A673 (cell line): ENCODE results near the gene GJD3. TPM values are rescaled to one million over a fixed set of nuclear protein-coding genes. Genes with fewer than 3 reads are reported as not detected.
A peak's percentile ranks its signal among the peaks of the same experiment; 100 is the strongest.

Source experiments
- BruUV-seq: library from RNA; stranded (reverse); fragments of 400-500 nt; replicated peaks from 2 replicates; lab custom pipeline; 2021; lab: Mats Ljungman, UMichigan
- CTCF ChIA-PET: fragments of 300-600 bp; sonication (Branson Sonifier 250); formaldehyde crosslinking; loops from one replicate; lab custom pipeline; 2022; ENCODE audit warnings: antibody characterized with exemption; lab: Charles Lee
- POLR2A ChIA-PET: fragments of 300-600 bp; sonication (Branson Sonifier 250); formaldehyde crosslinking; loops from one replicate; lab custom pipeline; 2022; ENCODE audit warnings: antibody characterized with exemption; ENCODE audit not compliant: low non-redundant PET; lab: Charles Lee
- DNase-seq: peaks from one replicate; pipeline ENCODE4 v3.0.0-alpha.2; 2015; ENCODE audit warnings: low spot score
- H3K27ac ChIP-seq: fragments of 200-600 bp; sonication (generic); 2 replicates; pipeline ENCODE4 v1.5.1; 2016; ENCODE audit warnings: mixed run types, low read depth, mild to moderate bottlenecking, mixed read lengths, antibody characterized with exemption, low read length; ENCODE audit not compliant: poor library complexity, severe bottlenecking
- H3K27me3 ChIP-seq: fragments of 200-600 bp; sonication (generic); replicated peaks from 2 replicates; pipeline ENCODE4 v1.6.1; 2017; ENCODE audit warnings: mixed run types, low read depth, mild to moderate bottlenecking, mixed read lengths, antibody characterized with exemption, low read length; ENCODE audit not compliant: insufficient read depth, poor library complexity
- H3K36me3 ChIP-seq: fragments of 200-600 bp; sonication (generic); 2 replicates; pipeline ENCODE4 v1.6.1; 2016; ENCODE audit warnings: mixed run types, mild to moderate bottlenecking, mixed read lengths, antibody characterized with exemption, low read length; ENCODE audit not compliant: insufficient read depth, poor library complexity, severe bottlenecking
- H3K4me1 ChIP-seq: fragments of 200-600 bp; sonication (generic); 2 replicates; pipeline ENCODE4 v1.6.1; 2017; ENCODE audit warnings: mixed run types, mild to moderate bottlenecking, mixed read lengths, antibody characterized with exemption, low read length; ENCODE audit not compliant: insufficient read depth, poor library complexity, severe bottlenecking
- H3K4me3 ChIP-seq: fragments of 200-600 bp; sonication (generic); 2 replicates; pipeline ENCODE4 v1.5.1; 2016; ENCODE audit warnings: low read depth, mixed run types, mild to moderate bottlenecking, mixed read lengths, low read length; ENCODE audit not compliant: poor library complexity, severe bottlenecking
- H3K9me3 ChIP-seq: fragments of 200-600 bp; sonication (generic); 2 replicates; pipeline ENCODE4 v1.6.1; 2016; ENCODE audit warnings: mixed run types, low read depth, mild to moderate bottlenecking, mixed read lengths, antibody characterized with exemption, low read length; ENCODE audit not compliant: poor library complexity, severe bottlenecking
- CTCF ChIP-seq: fragments of 300-800, 200-600 bp; sonication (generic); conservative IDR thresholded peaks from 2 replicates; pipeline ENCODE4 v1.5.1; 2017; ENCODE audit warnings: low read depth, mild to moderate bottlenecking, antibody characterized with exemption, low read length, moderate library complexity, mixed read lengths
- EZH2 ChIP-seq: fragments of 200-600 bp; sonication (generic); IDR thresholded peaks from 2 replicates; pipeline ENCODE4 v1.6.1; 2017; ENCODE audit warnings: borderline replicate concordance, low read depth, mild to moderate bottlenecking, mixed read lengths, antibody characterized with exemption, low read length; ENCODE audit not compliant: poor library complexity, severe bottlenecking
- intact Hi-C: fragments of 100-400 bp; cut with micrococcal nuclease; formaldehyde crosslinking; loops from one replicate; pipeline ENCODE4 v1.10.0; 2022; ENCODE audit not compliant: unreplicated experiment
- total RNA-seq: library from RNA; stranded (reverse); gene quantifications from 2 replicates; pipeline ENCODE4 v1.2.3, GENCODE V29; 2021

GJD3 gene
- total RNA-seq, 1 experiment from 2014 or later, result not detected

GRCh38 chr17:40343219-40344119 is 21.1 kb downstream of the GJD3 start:
- ChIA-PET CTCF (no interaction called here), POLR2A (no interaction called here)
- DNase-seq, result no peak
- BruUV-seq, result no TSS peak
- H3K27me3 ChIP-seq, result no peaks in the 10 kb centered on the region
- H3K4me1 ChIP-seq, result peaks cover 45% of the 10 kb centered on the region
- H3K4me3 ChIP-seq, result peak overlapping the region; percentile 63
- H3K36me3 ChIP-seq, result no peaks in the 10 kb centered on the region
- no peaks in the 10 kb centered on the region for H3K9me3 ChIP-seq
- intact Hi-C loops, result no loop called here
- TF ChIP-seq EZH2 (no peak), CTCF (no peak)
- peak overlapping the region; percentile 79 for H3K27ac ChIP-seq

- DNase-seq, result no peak
- Histone ChIP-seq H3K4me1 (peaks cover 37% of the 10 kb centered on the region), H3K36me3 (no peaks in the 10 kb centered on the region), H3K9me3 (no peaks in the 10 kb centered on the region), H3K27ac (peak overlapping the region; percentile 79), H3K4me3 (peak overlapping the region; percentile 63), H3K27me3 (no peaks in the 10 kb centered on the region)
- CTCF ChIA-PET, result no interaction called here
- TF ChIP-seq CTCF, result no peak
- no peak for TF ChIP-seq EZH2
- intact Hi-C loops, result no loop called here
- no TSS peak for BruUV-seq
- POLR2A ChIA-PET, result no interaction called here
Observed at GRCh38 chr17:40342504-40343218, 21.9 kb downstream of the GJD3 start.

DNA sequence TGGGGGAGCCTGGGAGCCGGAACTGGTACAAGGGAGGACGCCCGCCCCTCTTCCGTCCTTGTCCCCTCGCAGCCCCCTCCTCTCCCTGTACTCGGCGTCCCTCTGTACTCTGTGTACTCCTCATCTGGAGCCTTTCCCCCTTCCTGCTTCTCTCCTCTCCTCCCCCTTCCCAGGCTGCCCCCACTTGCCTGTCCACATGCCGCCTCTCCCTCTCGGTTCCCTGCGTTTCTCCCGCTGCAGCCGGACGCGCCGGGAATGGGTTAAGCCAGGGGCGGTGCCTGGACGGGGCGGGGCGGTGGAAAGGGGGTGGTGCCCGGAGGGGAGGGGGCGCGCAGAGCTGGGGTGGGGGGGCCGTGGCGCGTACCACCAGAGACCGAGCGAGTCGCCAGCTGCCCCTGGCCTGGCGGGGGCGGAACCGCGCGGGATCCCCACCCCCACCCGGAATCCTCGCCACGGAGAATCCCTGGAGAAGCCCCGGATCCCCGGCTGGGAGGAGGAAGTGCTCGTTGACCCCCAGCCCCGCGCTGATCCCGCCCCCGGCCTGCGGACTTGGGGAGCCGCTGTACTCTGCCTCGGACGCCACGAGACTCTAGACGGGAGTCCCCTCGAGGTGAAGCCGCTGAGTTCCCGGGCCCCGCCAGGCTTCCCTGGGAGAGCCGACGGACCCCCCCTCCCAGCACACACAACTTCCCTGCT is 22.6 kb downstream of the GJD3 start:
- Histone ChIP-seq H3K4me3 (peak overlapping the region; percentile 63), H3K27ac (peak overlapping the region; percentile 79), H3K4me1 (peaks cover 30% of the 10 kb centered on the region), H3K9me3 (no peaks in the 10 kb centered on the region), H3K27me3 (no peaks in the 10 kb centered on the region), H3K36me3 (no peaks in the 10 kb centered on the region)
- ChIA-PET POLR2A (no interaction called here), CTCF (no interaction called here)
- intact Hi-C loops, result no loop called here
- no peak for TF ChIP-seq CTCF
- TF ChIP-seq EZH2, result no peak
- DNase-seq, result no peak
- BruUV-seq, result no TSS peak
